GM23248 (cell line): ENCODE results near the gene PLAU. TPM values are rescaled to one million over a fixed set of nuclear protein-coding genes. Genes with fewer than 3 reads are reported as not detected.
"Not testable (repeated sequence)": the region's sequence is repeated elsewhere in the genome, so short reads cannot be mapped to it uniquely, and the experiment has no call there.

Source experiments
- DNase-seq: peaks from one replicate; pipeline ENCODE4 v3.0.0-alpha.2; 2015
- H2AFZ ChIP-seq: fragments of 200-600 bp; sonication (generic); 2 replicates; pipeline ENCODE4 v1.6.1; 2016; ENCODE audit warnings: antibody characterized with exemption
- H3F3A ChIP-seq: fragments of 200-600 bp; sonication (generic); 2 replicates; pipeline ENCODE4 v1.6.1; 2016; ENCODE audit warnings: mild to moderate bottlenecking, antibody characterized with exemption, mixed run types; ENCODE audit not compliant: insufficient read depth
- H3K27ac ChIP-seq: fragments of 200-600 bp; sonication (generic); 2 replicates; pipeline ENCODE4 v1.5.1; 2016; ENCODE audit warnings: mild to moderate bottlenecking
- H3K27me3 ChIP-seq: fragments of 200-600 bp; sonication (generic); replicated peaks from 2 replicates; pipeline ENCODE4 v1.6.1; 2016; ENCODE audit warnings: mild to moderate bottlenecking; ENCODE audit not compliant: insufficient read depth
- H3K36me3 ChIP-seq: fragments of 200-600 bp; sonication (generic); 2 replicates; pipeline ENCODE4 v1.6.1; 2016; ENCODE audit warnings: low read depth, mild to moderate bottlenecking
- H3K4me1 ChIP-seq: fragments of 200-600 bp; sonication (generic); 2 replicates; pipeline ENCODE4 v1.6.1; 2016; ENCODE audit warnings: mild to moderate bottlenecking; ENCODE audit not compliant: insufficient read depth
- H3K4me2 ChIP-seq: fragments of 200-600 bp; sonication (generic); one replicate; pipeline ENCODE4 v1.6.1; 2016; ENCODE audit warnings: mild to moderate bottlenecking; ENCODE audit not compliant: unreplicated experiment
- H3K4me3 ChIP-seq: fragments of 200-600 bp; sonication (generic); 2 replicates; pipeline ENCODE4 v1.5.1; 2016; ENCODE audit warnings: mild to moderate bottlenecking
- H3K79me2 ChIP-seq: fragments of 200-600 bp; sonication (generic); 2 replicates; pipeline ENCODE4 v1.6.1; 2016; ENCODE audit warnings: mild to moderate bottlenecking; ENCODE audit not compliant: insufficient read depth
- H3K9ac ChIP-seq: fragments of 200-600 bp; sonication (generic); 2 replicates; pipeline ENCODE4 v1.6.1; 2016; ENCODE audit warnings: mild to moderate bottlenecking
- H3K9me2 ChIP-seq: fragments of 200-600 bp; sonication (generic); 2 replicates; pipeline ENCODE4 v1.6.1; 2016; ENCODE audit warnings: mixed run types, mild to moderate bottlenecking, moderate library complexity; ENCODE audit not compliant: insufficient read depth
- H3K9me3 ChIP-seq: fragments of 200-600 bp; sonication (generic); one replicate; pipeline ENCODE4 v1.6.1; 2017; ENCODE audit warnings: low read depth
- H4K20me1 ChIP-seq: fragments of 200-600 bp; sonication (generic); 2 replicates; pipeline ENCODE4 v1.6.0; 2016; ENCODE audit not compliant: insufficient read depth
- EZH2 ChIP-seq: fragments of 200-600 bp; sonication (generic); IDR thresholded peaks from 2 replicates; pipeline ENCODE4 v1.6.1; 2018; ENCODE audit warnings: antibody characterized with exemption, mild to moderate bottlenecking; ENCODE audit not compliant: insufficient read depth, poor library complexity, severe bottlenecking
- EZH2phosphoT487 ChIP-seq: fragments of 200-600 bp; sonication (generic); IDR thresholded peaks from 2 replicates; pipeline ENCODE4 v1.6.1; 2018; ENCODE audit warnings: antibody characterized with exemption, moderate library complexity, mild to moderate bottlenecking, low read depth; ENCODE audit not compliant: insufficient read depth
- WGBS, 2 experiments: methylation state at CpG; one replicate each; pipeline ENCODE4 v1.1.6; 2015 to 2017; ENCODE audit warnings: low lambda C conversion rate in 2 of 2, low coverage in 1 of 2; ENCODE audit errors: missing lambda C conversion rate in 2 of 2; 5-methylcytosine and 5-hydroxymethylcytosine counted together
- in situ Hi-C: fragments of 300-500 bp; cut with MboI; formaldehyde crosslinking; loops from 2 replicates; pipeline ENCODE4 v1.15.0; 2020
- polyA plus RNA-seq: library from polyadenylated mRNA; unstranded; fragments of >200 nt; fragmentation: Nextera tagmentation; extraction: Ambion mirVana; gene quantifications from 2 replicates; pipeline ENCODE4 v1.2.1, GENCODE V29; 2016
- total RNA-seq: library from RNA; depleted of rRNA; stranded (reverse); fragments of >200 nt; shearing (Covaris generic); gene quantifications from 2 replicates; pipeline ENCODE4 v1.2.3, GENCODE V29; 2014

The PLAU gene
- total and polyA plus RNA-seq, 2 experiments from 2014 or later, result 13.3 to 26.1 TPM

GRCh38 chr10:73926152-73926764 lies 15.3 kb downstream of the PLAU start:
- no peaks in the 10 kb centered on the region for H4K20me1 ChIP-seq
- H3K9me2 ChIP-seq, result no peaks in the 10 kb centered on the region
- H3K4me1 ChIP-seq, result peaks cover 7% of the 10 kb centered on the region; the same call in 1 of the 2 replicates
- H3K27me3 ChIP-seq, result no peaks in the 10 kb centered on the region
- no peak overlapping the region for H3K4me2 ChIP-seq
- H3F3A ChIP-seq, result peaks cover 7% of the 10 kb centered on the region; the same call in 1 of the 2 replicates
- no peak overlapping the region for H3K27ac ChIP-seq
- no peak overlapping the region for H3K9ac ChIP-seq
- H3K79me2 ChIP-seq, result no peaks in the 10 kb centered on the region
- no peak overlapping the region for H2AFZ ChIP-seq
- WGBS, 2 experiments, result 60 to 63% methylated on average over 5 of the region's 5 CpGs
- TF ChIP-seq EZH2phosphoT487 (no peak), EZH2 (no peak)
- H3K9me3 ChIP-seq, result no peaks in the 10 kb centered on the region
- H3K36me3 ChIP-seq, result no peaks in the 10 kb centered on the region
- H3K4me3 ChIP-seq, result no peak overlapping the region
- DNase-seq, result no peak
- in situ Hi-C loops, result no loop called here

GRCh38 chr10:73930630-73931327 lies 19.8 kb downstream of the PLAU start:
- H3K4me3 ChIP-seq, in situ Hi-C loops, H2AFZ ChIP-seq, H3K36me3 ChIP-seq, H3K4me2 ChIP-seq, DNase-seq, H3K9me2 ChIP-seq, H3K27me3 ChIP-seq, H3K79me2 ChIP-seq, H4K20me1 ChIP-seq, H3F3A ChIP-seq, H3K4me1 ChIP-seq, H3K27ac ChIP-seq, H3K9ac ChIP-seq, H3K9me3 ChIP-seq: not testable (repeated sequence)
- 86 to 87% methylated on average over 13 of the region's 13 CpGs for WGBS, 2 experiments

DNA sequence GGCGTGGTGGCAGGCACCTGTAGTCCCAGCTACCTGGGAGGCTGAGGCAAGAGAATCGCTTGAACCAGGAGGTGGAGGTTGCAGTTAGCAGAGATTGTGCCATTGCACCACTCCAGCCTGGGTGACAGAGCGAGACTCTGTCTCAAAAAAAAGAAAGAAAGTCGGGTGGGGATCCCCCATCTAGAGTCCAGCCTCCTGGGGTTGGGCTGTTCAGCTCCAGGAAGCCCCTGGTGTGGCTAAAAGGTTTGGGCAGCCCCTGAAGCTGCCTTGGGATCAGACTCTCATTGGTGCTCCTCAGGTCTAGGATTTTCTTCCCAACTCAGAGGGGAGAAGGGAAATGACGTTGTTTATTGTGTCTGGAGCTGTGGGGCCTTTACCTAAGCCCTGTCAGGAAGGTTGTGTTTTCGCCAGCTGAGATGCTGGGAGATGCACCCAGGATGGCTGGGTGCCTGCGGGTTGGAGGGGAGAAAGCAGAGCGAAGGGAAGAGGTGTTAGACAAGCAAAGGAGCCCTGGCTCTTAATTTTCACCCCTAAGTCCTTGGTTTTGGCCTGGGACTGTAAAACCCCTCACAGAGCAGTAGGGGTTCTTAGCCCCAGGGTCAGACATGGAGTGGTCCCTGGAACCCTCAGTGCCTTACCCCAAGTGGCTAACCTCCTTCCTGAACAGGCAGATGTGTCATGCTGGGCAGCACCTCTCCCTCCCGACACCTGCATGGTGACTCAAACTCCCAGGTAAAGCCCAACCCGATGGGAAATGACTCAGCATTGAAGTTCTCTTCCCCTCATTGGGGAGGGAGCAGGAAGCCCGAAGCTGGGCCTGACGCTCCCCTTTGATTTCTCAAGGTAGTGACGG lies 21.1 kb downstream of the PLAU start:
- Histone ChIP-seq H3K79me2 (no peaks in the 10 kb centered on the region), H3K27me3 (no peaks in the 10 kb centered on the region), H2AFZ (no peak overlapping the region), H3K4me1 (no peaks in the 10 kb centered on the region), H3F3A (no peaks in the 10 kb centered on the region), H3K9me2 (no peaks in the 10 kb centered on the region), H3K27ac (no peak overlapping the region), H3K36me3 (no peaks in the 10 kb centered on the region), H3K9me3 (no peaks in the 10 kb centered on the region), H3K4me3 (no peak overlapping the region), H3K4me2 (no peak overlapping the region), H3K9ac (no peak overlapping the region), H4K20me1 (no peaks in the 10 kb centered on the region)
- no peak for DNase-seq
- in situ Hi-C loops, result no loop called here
- no peak for TF ChIP-seq EZH2phosphoT487
- no peak for TF ChIP-seq EZH2
- 79 to 83% methylated on average over 13 of the region's 13 CpGs for WGBS, 2 experiments

DNA sequence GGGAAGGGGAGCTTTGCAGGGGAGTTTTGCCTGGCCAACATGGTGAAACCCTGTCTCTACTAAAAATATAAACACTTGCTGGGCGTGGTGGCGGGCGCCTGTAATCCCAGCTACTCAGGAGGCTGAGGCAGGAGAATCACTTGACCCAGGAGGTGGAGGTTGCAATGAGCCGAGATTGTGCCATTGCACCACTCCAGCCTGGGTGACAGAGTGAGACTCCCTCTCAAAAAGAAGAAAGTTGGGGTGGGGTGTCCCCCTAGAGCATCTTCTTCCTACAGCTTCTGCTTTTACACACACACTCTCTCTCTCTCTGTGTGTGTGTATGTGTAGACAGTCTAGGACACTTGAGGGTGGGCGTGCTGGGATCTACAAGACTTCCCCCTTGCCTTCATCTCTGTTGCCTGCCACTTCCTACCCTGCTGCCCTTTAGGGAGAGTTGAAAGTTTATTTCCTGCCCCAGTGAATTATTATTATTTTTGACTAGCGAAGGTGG lies 21.7 kb downstream of the PLAU start:
- TF ChIP-seq EZH2 (no peak), EZH2phosphoT487 (no peak)
- Histone ChIP-seq H3K4me2 (no peak overlapping the region), H2AFZ (no peak overlapping the region), H3K9ac (no peak overlapping the region), H4K20me1 (no peaks in the 10 kb centered on the region), H3F3A (no peaks in the 10 kb centered on the region), H3K36me3 (no peaks in the 10 kb centered on the region), H3K4me3 (no peak overlapping the region), H3K27me3 (no peaks in the 10 kb centered on the region), H3K79me2 (no peaks in the 10 kb centered on the region), H3K4me1 (peaks cover 3% of the 10 kb centered on the region; the same call in 1 of the 2 replicates), H3K9me3 (no peaks in the 10 kb centered on the region), H3K27ac (no peak overlapping the region), H3K9me2 (no peaks in the 10 kb centered on the region)
- in situ Hi-C loops, result no loop called here
- DNase-seq, result no peak
- 91 to 93% methylated on average over 6 of the region's 6 CpGs for WGBS, 2 experiments
